Daoy (cell line): ENCODE measurements around the gene RAB3A. TPM values are rescaled to one million over a fixed set of nuclear protein-coding genes. Genes with fewer than 3 reads are reported as not detected.

Experiments
- DNase-seq: peaks from one replicate; pipeline ENCODE4 v3.0.0-alpha.2; 2015; ENCODE audit warnings: low read depth
- total RNA-seq: library from RNA; depleted of rRNA; stranded (reverse); fragments of >200 nt; shearing (Covaris generic); gene quantifications from 2 replicates; pipeline ENCODE4 v1.2.3, GENCODE V29; 2014; rRNA removed

Gene RAB3A
- total RNA-seq = 0.23 TPM in 1 of 2 replicates, not detected in the other

GRCh38 chr19:18203863-18204393 is at the start of gene RAB3A:
Gene RAB3A (minus strand): TSS chr19:18204042. CDS start chr19:18202740, 1,302 bp downstream.
- DNase-seq = peak; percentile 100

GRCh38 chr19:18253130-18253529 is 49.3 kb upstream of the RAB3A start:
- DNase-seq = no peak

DNA sequence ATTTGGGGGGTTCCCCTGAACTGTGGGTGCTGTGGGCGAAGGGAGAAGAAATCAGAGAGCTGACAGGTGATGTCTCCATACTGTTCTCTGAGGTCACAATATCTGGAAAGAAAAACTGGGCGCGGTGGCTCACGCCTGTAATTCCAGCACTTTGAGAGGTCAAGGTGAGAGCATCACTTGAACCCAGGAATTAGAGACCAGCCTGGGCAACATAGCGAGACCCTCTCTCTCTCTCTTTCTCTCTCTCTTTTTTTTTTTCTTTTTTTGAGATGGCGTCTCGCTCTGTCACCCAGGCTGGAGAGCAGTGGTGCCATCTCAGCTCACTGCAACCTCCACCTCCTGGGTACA is 48.5 kb upstream of the RAB3A start:
- DNase-seq = no peak

- DNase-seq = peak; percentile 74
Observed at GRCh38 chr19:18251587-18252369, 47.9 kb upstream of the RAB3A start.

DNA sequence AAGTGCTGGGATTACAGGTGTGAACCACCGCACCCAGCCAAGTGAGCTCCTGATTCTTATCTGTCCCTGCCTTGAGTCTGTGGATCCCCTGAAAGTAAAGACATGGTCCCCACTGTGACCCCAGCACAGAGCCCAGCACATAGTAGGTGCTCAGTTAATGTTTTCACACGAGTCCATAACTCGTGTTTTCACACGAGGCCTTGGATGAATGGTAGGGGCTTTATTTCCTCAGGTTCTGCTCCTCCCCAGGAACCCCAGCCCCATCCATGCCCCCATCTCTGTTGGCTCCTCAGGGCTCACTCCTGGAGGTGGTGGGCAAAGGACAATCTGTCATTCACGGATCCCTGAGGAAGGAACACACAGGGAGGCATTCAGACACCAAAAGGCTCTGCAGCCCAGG is 46.0 kb upstream of the RAB3A start:
- no peak for DNase-seq

DNA sequence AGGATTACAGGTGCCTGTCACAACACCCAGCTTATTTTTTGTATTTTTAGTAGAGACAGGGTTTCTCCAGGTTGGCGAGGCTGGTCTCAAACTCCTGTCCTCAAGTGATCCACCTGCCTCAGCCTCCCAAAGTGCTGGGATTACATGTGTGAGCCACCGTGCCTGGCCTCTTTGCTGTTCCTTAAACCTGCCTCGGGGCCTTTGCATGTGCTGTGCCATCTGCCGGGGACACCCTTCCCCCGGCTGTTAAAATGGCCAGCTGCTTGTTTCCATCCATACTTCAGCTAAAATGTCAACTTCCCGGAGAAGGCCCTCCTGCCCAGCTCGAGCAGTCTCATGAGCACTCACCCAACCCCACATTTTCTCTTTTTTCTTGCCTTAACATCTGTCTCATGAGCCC is 41.5 kb upstream of the RAB3A start:
- no peak for DNase-seq

- DNase-seq = no peak
Observed at GRCh38 chr19:18239303-18239702, 35.5 kb upstream of the RAB3A start.

DNA sequence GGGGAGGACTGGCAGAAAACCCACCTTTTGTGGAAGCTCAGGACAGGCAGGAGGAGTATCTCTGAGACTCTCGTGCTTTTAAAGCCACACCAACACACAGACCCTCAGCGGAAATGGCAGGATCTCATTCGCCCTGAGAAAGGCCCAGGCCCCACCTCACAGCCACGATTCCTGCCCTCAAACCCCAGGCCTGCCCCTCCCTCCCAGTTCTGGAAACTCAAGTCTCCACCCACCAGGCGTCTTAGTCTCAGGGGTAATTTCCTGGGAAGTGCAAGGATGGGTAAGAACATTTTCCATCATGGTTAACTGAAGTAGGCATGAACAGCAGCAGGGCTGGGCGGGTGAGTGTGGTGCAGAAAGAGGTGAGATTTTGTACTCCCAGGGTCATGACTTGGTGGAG is 30.4 kb upstream of the RAB3A start:
- no peak for DNase-seq

GRCh38 chr19:18233224-18233825 is 29.5 kb upstream of the RAB3A start:
- DNase-seq = peak; percentile 68

DNA sequence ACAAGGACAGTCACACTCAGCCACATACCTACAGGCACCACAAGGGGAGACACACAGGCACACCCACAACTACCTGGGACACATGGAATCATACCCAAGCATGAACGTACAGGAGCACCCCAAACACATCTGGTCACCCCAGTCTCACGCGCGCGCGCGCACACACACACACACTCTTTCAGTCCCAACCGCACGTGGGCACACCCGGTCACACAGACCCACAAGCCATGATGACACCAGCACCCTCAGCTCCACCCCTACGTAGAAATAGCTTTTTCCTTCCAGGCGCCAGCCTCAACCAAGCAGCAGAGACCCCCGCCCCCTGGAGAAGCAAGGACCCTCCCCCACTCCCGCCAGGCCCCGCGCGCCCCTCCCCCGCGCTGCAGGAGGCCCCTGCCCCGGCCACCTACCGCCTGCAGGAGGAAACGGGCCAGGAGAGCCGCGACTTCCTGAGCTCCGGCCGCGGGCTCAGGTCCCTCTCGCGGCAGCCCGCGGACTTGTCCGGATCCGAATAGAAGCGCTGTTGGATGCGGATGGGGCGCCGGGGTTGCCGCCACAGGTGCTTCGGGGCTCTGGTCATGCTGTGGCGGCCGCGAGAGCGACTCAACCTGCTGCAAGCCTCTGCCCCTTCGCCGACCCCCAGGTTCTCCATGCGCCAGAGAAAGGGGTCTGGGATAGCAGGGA is 28.8 kb upstream of the RAB3A start:
- DNase-seq = no peak

DNA sequence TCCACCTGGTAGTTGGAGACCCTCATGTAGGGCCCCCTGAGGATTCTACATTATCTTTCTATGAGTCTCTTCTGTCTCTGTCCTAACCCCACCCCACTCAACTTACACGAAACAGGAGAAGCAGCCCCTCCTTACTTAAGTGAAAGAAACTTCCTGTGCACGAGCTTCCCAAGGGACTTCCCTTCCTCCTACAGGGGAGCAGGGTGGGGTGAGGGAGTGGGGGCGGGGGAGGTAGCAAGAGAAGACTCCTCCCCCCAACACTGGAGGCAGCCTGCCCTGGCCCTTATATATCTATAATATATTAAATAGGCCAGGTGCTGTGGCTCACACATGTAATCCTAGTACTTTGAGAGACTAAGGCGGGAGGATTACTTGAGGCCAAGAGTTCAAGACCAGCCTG is 27.9 kb upstream of the RAB3A start:
- no peak for DNase-seq

- DNase-seq = peak; percentile 57
Observed at GRCh38 chr19:18230941-18231734, 27.3 kb upstream of the RAB3A start.

GRCh38 chr19:18229915-18230314 is 26.1 kb upstream of the RAB3A start:
- DNase-seq = no peak

DNA sequence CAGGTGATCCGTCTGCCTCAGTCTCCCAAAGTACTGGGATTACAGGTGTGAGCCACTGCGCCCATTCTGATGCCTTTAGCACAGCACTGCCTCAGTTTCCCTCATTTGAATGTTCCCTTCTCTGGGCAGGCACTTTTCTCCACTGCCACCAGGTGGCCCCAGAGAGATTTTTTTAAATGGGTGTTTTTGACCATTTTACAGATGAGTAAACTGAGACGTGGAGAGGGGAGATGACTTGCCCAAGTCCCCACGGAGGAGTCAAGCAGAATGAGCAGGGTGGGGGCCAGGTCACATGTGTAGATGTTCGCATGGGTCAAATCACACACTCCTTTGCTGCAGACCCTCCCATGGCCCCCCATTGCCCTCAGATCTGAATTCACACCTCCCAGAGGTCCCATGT is 25.6 kb upstream of the RAB3A start:
- DNase-seq = no peak

- no peak for DNase-seq
Observed at GRCh38 chr19:18227781-18228271, 24.0 kb upstream of the RAB3A start.

DNA sequence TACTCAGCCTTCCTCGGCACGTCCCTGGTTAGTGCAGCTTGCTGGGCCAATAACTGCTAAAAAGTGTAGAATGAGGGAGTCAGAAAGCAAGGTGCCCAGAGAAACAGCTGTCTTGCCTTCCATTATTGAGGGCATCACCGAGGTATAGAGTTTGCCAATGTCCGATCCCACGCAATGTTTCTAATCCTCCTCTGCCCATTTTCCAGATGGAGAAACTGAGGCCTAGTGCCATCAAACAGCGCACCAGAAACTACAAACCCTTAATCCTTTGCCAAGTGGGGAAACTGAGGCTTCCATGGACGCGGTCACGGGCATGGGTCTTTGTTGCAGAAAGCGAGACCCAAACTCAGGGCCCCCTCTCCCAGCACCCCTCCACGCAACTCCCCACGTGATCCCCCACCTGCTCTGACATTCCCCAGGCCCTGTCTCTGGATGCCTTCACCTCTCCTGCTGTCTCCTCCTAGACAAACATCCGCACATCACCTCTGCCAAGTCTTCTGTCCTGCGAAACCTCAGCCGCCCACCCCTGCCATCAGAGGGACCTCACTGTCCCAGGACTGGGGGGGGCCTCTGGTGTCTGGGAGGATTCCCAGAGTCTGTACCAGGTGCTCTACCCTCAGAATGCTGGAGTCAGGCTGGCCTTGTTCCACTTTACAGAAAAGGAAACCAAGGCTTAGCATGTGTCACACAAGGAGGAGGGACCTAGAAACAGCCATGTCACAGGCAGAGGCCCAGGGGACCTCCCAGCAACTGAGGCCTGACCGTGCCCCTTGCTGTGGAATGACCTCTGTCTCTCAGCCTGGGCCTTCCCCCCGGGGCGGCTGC is 23.3 kb upstream of the RAB3A start:
- DNase-seq = no peak

DNA sequence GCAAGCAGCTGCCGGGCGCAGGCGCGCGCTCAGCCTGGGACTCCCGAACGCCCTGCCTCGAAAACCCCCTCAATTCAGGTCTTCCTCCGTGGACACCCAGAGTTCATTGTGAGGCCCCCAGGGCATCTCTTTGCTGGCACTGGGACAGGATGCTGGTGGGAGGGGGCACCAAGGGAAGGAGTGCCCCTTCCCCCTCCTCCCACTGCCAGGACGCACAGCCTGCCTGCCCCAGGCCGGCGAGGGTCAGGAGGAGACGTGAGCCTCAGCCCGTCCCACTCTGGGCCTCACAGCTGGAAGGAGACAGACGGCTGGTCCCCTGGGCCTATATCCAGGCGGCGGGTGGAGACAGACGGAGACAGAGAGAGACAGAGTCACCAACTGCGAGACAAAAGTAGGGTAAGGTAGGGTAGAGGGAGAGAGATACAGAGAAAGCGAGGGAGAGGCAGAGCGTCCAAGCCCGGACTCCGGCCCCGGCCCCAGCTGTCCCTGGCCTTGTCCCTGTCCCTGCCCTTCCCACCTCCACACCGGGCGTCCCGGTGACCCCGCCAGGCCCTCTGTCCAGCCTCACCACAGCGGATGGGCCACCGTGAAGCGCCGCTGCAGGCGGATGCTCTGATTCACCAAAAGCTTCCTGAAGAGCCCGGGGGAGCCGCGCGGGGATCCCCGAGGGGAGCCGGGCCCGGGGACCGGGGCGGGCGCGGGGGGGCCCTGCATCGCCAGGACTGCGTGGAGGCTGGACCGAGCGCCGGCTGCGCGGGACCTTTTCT is 22.0 kb upstream of the RAB3A start, which contains the start of gene PDE4C:
TSS of gene PDE4C (minus strand) at position 737 of the 767 bp plus-strand sequence. CDS start at position 714, 23 bp downstream.
- DNase-seq = peak; percentile 44

DNA sequence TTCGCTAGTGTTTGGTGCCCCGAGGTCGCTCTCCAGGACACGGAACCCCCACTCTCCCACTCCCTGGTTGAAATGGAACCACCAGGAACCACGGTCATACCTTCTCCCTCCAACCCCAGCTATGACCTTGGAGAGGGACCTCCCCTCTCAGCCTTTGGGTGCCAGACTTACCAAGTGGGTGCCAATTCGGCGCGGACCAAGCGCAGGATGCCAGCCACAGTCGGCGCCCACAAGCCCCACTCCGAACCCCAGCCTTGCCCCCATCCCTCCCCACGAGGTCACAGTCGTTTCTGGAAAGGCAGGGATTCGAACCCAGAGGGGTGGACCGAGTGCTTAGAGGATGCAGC is 21.5 kb upstream of the RAB3A start:
- no peak for DNase-seq

DNA sequence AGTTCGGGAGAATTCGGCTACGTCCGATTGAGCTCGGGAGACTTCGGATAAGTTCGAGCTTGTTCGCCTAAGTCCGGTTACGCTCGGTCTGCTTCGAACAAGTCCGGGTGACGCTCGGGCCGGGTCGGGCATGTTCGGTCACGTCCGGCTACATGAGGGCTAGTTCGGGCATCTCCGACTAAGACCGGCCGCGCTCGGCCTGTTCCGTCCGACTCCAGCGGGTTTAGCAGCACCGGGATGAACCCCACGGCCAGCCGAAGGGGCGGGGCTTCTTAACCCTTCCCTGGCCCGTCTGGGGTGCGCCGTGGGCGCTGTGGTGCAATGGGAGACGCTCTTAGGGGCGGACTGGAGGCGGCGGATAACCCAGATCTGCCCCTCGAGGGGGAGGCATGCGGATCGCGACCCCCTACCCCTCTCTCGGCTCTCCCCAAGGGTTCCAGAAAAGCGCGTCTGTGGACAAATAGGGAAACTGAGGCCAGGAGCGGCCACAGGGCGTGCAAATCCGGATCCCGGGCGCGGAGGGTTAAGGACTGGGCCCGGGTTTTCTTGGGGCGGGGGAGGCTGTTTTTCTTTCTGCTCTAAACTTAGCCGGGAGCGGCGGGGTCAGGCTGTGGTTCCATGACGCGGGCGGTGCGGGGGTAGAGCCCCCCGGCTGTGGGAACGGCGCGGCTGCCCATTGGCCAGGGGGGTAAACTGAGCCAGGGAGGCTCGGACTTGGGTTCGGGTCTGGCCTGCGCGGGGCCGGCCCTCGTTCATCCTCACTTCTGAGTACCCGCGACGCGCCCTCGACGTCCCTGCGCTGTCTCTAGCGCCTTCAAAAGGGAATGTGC is 20.9 kb upstream of the RAB3A start:
- peak; percentile 99 for DNase-seq
